Epithelial cell of esophagus (primary cell): Measurements from ENCODE around the gene TBC1D16.

Source experiments
- DNase-seq: peaks from one replicate; pipeline ENCODE4 v3.0.0; 2010; ENCODE audit warnings: low read depth
- H3K4me3 ChIP-seq: 2 replicates; pipeline ENCODE4 v1.5.1; 2011; ENCODE audit warnings: mild to moderate bottlenecking, low read length, control low read depth
- TF ChIP-seq, protein P1 (sequence below): IDR thresholded peaks from 2 replicates; pipeline ENCODE4 v1.5.1; 2011; ENCODE audit warnings: low read depth, mild to moderate bottlenecking, low read length, control low read depth, inconsistent platforms; ENCODE audit not compliant: insufficient read depth; ENCODE audit errors: missing control alignments

The TBC1D16 gene, protein sequence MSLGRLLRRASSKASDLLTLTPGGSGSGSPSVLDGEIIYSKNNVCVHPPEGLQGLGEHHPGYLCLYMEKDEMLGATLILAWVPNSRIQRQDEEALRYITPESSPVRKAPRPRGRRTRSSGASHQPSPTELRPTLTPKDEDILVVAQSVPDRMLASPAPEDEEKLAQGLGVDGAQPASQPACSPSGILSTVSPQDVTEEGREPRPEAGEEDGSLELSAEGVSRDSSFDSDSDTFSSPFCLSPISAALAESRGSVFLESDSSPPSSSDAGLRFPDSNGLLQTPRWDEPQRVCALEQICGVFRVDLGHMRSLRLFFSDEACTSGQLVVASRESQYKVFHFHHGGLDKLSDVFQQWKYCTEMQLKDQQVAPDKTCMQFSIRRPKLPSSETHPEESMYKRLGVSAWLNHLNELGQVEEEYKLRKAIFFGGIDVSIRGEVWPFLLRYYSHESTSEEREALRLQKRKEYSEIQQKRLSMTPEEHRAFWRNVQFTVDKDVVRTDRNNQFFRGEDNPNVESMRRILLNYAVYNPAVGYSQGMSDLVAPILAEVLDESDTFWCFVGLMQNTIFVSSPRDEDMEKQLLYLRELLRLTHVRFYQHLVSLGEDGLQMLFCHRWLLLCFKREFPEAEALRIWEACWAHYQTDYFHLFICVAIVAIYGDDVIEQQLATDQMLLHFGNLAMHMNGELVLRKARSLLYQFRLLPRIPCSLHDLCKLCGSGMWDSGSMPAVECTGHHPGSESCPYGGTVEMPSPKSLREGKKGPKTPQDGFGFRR

DNA sequence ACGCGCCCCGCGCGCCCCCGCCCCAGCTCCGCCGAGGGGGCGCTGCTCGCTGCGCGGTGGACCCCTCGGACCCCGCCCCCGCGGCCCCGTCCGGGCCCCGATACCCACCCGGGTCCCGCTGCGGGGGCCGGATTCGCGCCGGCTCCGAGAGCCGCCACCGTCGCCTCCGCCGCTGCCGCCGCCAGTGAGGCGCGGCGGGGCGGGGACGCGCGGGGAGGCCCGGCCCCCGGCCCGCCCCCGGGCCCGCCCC, at the start of gene TBC1D16:
TSS of gene TBC1D16 (minus strand) at position 186 of the 250 bp plus-strand sequence. CDS start 22,325 bp downstream, outside the sequence.
- DNase-seq, result no peak
- peak within 1 kb of the TSS; percentile 66 for H3K4me3 ChIP-seq
- TF ChIP-seq, protein P1, sequence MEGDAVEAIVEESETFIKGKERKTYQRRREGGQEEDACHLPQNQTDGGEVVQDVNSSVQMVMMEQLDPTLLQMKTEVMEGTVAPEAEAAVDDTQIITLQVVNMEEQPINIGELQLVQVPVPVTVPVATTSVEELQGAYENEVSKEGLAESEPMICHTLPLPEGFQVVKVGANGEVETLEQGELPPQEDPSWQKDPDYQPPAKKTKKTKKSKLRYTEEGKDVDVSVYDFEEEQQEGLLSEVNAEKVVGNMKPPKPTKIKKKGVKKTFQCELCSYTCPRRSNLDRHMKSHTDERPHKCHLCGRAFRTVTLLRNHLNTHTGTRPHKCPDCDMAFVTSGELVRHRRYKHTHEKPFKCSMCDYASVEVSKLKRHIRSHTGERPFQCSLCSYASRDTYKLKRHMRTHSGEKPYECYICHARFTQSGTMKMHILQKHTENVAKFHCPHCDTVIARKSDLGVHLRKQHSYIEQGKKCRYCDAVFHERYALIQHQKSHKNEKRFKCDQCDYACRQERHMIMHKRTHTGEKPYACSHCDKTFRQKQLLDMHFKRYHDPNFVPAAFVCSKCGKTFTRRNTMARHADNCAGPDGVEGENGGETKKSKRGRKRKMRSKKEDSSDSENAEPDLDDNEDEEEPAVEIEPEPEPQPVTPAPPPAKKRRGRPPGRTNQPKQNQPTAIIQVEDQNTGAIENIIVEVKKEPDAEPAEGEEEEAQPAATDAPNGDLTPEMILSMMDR, result no peak

DNA sequence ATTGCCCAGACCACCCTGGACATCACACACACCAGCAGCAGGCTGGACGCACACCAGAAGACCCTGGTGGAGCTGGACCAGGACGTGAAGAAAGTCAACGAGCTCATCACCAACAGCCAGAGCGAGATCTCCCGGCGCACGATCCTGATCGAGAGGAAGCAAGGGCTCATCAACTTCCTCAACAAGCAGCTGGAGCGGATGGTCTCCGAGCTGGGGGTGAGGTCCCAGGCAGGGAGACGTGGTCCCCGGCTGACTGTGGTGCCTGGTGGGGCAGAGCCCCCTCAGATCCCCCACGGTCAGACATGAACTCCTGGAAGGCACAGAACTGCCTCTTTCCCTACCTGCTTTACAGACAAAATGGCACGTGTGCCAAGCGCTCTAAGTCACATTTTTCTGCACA, 49.1 kb upstream of the TBC1D16 start:
- H3K4me3 ChIP-seq, result no peak overlapping the region
- TF ChIP-seq, protein P1, result no peak
- DNase-seq, result no peak

DNA sequence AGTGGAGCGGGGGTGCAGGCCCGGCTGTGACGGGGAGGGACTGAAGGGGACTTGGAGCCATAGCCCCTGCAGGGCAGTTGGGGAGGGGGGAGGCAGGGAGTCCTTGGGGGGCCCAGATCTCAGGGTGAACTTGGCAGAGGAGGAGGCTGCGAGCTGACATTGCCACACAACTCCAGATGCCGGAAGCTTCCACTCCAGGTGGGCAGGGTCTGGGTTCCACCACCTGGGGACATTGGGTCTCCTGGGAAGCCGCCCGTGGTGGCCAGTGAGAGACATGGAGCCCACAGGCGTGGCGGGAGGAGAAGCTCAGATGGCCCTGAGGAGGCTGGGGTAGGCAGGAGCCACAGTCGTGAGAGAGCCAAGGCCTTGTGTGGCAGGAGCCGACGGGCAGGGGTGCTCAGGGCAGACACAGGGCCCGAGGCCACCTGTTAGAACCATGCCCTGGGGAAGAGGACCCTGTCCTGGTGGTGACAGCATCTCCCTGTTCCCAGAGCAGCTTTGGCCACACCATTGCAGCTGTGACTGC, 47.5 kb upstream of the TBC1D16 start:
- DNase-seq, result no peak
- TF ChIP-seq, protein P1, result no peak
- H3K4me3 ChIP-seq, result no peak overlapping the region

DNA sequence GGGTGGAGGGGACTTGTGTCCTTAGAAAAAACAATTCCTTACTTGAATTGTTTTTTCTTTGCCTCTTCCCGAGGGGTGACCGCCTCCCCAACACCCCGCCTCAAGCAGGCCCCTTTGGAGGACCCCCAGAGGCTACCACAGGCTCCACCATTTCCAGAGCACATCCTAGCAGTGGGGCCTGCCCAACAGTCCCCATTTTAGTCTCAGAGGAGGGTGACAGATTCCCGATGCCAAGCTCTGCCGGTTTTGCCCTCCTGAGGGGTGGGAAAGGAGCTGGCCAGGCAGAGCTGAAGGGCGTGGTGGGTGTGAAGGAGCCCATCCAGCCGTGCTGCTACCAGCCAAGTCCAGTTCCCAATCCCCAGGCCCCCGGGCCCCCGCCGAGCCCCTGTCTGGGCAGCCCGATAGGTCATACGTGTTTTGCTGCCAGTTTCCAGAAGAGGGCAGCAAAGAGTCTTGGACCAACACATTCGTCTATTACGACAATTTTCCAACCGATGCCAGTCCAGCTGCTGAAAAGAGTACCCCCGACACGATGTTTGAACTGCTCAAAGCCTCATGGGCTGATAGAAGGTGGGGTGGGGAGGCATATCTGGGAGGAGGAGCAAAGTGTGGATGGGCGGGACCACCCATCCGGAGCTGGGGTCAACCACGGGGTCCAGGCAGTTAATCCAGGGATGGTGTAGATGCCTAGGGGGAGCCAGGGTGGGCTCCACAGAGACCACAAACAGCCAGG, 46.9 kb upstream of the TBC1D16 start:
- DNase-seq, result peak; percentile 75
- TF ChIP-seq, protein P1, result peak; percentile 80
- H3K4me3 ChIP-seq, result no peak overlapping the region

DNA sequence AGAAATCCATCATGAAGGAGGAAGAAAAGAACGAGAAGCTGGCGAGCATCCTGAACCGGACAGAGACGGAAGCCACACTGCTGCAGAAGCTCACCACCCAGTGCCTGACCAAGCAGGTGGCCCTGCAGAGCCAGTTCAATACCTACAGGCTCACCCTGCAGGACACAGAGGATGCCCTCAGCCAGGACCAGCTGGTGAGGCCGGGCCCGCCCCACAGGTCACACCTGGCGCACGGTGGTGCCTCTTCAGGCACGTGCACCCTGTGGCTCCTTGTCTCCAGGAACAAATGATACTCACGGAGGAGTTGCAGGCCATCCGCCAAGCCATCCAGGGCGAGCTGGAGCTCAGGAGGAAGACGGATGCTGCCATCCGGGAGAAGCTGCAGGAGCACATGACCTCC, 45.9 kb upstream of the TBC1D16 start:
- DNase-seq, result no peak
- TF ChIP-seq, protein P1, result no peak
- no peak overlapping the region for H3K4me3 ChIP-seq

DNA sequence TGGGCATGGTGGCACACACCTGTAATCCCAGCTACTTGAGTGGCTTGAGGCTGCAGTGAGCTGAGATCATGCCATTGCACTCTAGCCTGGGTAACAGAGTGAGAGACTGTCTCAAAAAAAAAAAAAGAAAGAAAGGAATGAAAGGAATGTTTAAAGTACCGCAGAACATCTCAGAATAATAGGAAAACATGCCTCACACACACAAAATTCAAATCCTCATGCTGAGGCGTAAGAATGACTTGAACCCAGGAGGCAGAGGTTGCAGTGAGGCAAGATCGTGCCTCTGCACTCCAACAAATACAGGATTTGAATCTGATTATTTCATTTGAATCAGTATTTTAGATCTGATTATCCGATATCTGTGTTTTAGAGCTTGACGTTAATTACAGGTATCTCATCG, 44.4 kb upstream of the TBC1D16 start:
- H3K4me3 ChIP-seq, result no peak overlapping the region
- DNase-seq, result no peak
- TF ChIP-seq, protein P1, result no peak
